Measurements from ENCODE around the gene ZNF136. TPM values are rescaled to one million over a fixed set of nuclear protein-coding genes. Genes with fewer than 3 reads are reported as not detected.

ZNF136 gene
- total RNA-seq, 4 donors from 2014 or later = 7.3 to 10.8 (median 8.4) TPM

DNA sequence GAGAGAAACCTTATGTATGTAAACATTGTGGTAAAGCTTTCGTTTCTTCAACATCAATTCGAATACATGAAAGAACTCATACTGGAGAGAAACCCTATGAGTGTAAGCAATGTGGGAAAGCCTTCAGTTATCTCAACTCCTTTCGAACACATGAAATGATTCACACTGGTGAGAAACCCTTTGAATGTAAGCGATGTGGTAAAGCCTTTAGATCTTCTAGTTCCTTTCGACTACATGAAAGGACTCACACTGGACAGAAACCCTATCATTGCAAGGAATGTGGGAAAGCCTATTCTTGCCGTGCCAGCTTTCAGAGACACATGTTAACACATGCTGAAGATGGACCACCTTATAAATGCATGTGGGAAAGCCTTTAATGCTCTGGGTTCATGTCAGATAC is 24.7 kb downstream of the ZNF136 start:
- no peak overlapping the region for H3K4me3 ChIP-seq
- peaks cover 29% of the 10 kb centered on the region for H3K9me3 ChIP-seq
- WGBS = 97% methylated on average over 6 of the region's 6 CpGs
- H3K27me3 ChIP-seq = no peaks in the 10 kb centered on the region
- no peak for TF ChIP-seq POLR2AphosphoS5 (IDR thresholded peaks at IDR 0.05)
- no peak for TF ChIP-seq EP300 (IDR thresholded peaks at IDR 0.05)
- TF ChIP-seq, protein P1, sequence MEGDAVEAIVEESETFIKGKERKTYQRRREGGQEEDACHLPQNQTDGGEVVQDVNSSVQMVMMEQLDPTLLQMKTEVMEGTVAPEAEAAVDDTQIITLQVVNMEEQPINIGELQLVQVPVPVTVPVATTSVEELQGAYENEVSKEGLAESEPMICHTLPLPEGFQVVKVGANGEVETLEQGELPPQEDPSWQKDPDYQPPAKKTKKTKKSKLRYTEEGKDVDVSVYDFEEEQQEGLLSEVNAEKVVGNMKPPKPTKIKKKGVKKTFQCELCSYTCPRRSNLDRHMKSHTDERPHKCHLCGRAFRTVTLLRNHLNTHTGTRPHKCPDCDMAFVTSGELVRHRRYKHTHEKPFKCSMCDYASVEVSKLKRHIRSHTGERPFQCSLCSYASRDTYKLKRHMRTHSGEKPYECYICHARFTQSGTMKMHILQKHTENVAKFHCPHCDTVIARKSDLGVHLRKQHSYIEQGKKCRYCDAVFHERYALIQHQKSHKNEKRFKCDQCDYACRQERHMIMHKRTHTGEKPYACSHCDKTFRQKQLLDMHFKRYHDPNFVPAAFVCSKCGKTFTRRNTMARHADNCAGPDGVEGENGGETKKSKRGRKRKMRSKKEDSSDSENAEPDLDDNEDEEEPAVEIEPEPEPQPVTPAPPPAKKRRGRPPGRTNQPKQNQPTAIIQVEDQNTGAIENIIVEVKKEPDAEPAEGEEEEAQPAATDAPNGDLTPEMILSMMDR (IDR thresholded peaks at IDR 0.05) = no peak
- no peak for TF ChIP-seq POLR2A (IDR thresholded peaks at IDR 0.05)
- no peak for DNase-seq (ENCODE audit: low spot score in 2 of 2)
- peaks cover 55% of the 10 kb centered on the region for H3K36me3 ChIP-seq
- H3K27ac ChIP-seq = no peak overlapping the region
- H3K4me1 ChIP-seq = no peaks in the 10 kb centered on the region

DNA sequence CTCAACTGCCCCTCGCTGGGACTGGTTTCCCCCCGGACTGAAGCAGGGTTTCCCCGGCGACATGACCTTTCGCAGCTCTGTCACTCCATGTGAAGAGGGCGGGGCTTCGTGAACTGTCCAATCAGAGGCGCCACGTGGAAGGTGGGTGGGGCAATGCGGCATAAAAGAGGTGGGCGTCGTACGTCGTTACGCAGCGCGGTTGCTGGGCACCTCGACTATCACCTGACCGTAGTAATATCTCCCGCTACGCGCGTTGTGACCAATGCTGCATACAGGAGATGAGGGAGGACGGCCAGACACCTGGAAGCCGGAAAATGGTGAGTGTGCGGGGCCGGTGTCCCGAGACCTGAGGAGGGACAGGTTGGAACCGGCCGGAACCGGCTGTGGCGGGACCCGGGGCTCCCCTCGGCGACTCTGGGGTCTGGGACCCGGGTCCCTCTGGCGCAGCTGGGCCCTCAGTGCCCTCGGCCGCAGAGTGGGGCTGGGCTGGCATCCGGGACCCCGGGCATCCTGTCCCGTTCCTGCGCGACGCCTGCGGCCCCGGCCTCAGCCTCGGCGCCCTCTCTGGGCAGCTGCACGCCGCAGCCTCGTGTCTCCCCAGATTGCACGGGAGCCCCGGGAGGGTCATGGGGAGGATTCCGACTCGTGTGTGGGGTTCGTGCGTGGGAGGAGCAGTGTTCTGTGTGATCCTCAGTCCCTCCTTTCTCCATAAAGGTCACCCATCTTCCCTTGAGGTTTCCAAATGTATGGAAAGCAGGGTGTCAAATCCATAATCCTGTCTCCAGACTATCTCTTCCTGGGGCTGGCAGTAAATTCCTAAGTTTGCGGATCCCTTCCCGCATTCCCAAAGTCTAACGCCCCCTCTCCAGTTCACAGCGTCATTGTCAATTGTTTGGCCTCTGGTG is 32.2 kb downstream of the ZNF136 start:
- 8% methylated on average over 25 of the region's 62 CpGs for WGBS
- Histone ChIP-seq H3K4me1 (peaks cover 14% of the 10 kb centered on the region), H3K9me3 (no peaks in the 10 kb centered on the region), H3K4me3 (peak overlapping the region; percentile 69), H3K27ac (peak overlapping the region; percentile 68), H3K27me3 (no peaks in the 10 kb centered on the region), H3K36me3 (peaks cover 4% of the 10 kb centered on the region)
- TF ChIP-seq POLR2A (IDR thresholded peaks at IDR 0.05) (no peak), POLR2AphosphoS5 (IDR thresholded peaks at IDR 0.05) (no peak), EP300 (IDR thresholded peaks at IDR 0.05) (no peak)
- TF ChIP-seq, protein P1 (IDR thresholded peaks at IDR 0.05) = no peak
- DNase-seq (ENCODE audit: low spot score in 2 of 2) = peak; percentile 86 to 90

DNA sequence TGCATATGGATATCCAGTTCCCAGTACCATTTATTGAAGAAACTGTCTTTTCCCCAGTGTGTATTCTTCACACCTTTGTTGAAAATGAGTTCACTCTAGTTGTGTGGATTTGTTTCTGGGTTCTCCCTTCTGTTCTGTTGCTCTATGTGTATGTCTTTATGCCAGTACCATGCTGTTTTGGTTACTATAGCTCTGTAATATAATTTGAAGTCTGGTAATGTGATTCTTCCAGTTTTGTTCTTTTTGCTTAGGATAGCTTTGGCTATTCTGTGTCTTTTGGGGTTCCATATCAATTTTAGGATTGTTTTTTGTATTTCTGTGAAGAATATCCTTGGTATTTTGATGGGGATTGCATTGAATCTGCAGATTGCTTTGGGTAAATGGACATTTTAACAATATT is 35.2 kb downstream of the ZNF136 start:
- H3K4me1 ChIP-seq = peaks cover 14% of the 10 kb centered on the region
- DNase-seq (ENCODE audit: low spot score in 2 of 2) = no peak
- TF ChIP-seq POLR2A (IDR thresholded peaks at IDR 0.05) = no peak
- TF ChIP-seq EP300 (IDR thresholded peaks at IDR 0.05) = no peak
- TF ChIP-seq, protein P1 (IDR thresholded peaks at IDR 0.05) = no peak
- no peak for TF ChIP-seq POLR2AphosphoS5 (IDR thresholded peaks at IDR 0.05)
- H3K27ac ChIP-seq = no peak overlapping the region
- H3K4me3 ChIP-seq = no peak overlapping the region
- no peaks in the 10 kb centered on the region for H3K36me3 ChIP-seq
- no peaks in the 10 kb centered on the region for H3K27me3 ChIP-seq
- no peaks in the 10 kb centered on the region for H3K9me3 ChIP-seq

DNA sequence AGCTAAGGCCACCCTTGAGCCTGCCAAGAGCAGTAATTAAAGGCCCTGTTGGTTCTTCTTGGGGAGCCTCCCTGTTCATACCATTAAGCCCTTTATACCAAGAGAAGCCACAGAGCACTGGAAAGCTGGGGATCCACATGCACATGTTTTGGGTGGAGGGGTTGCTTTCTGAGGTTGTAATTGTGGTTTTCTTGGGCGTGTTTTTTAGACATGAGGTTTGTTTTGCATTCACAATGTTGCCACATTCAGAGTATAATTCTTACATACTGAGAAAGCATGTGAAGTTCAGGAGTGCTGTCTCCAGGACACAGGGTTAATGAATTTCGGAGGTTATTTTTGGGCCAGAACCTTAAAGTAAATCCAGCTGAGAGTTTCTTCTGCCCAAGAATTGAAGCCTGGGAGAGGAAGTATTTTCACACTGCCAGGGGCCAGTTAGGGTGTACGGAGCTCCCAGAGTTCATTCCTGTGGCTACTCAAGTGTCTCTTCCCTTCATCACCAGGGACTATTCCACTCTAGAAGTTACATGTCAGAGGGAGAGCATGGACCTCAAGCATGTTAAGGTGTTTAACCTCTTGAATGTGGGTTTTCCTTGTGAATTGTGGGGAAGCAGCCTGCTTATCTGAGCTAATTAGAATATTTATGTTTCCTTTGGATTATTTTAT is 37.0 kb downstream of the ZNF136 start:
- 83% methylated on average over 3 of the region's 3 CpGs for WGBS
- DNase-seq (ENCODE audit: low spot score in 2 of 2) = no peak
- Histone ChIP-seq H3K4me3 (no peak overlapping the region), H3K9me3 (no peaks in the 10 kb centered on the region), H3K27me3 (no peaks in the 10 kb centered on the region), H3K4me1 (peaks cover 9% of the 10 kb centered on the region), H3K36me3 (no peaks in the 10 kb centered on the region), H3K27ac (no peak overlapping the region)
- TF ChIP-seq POLR2AphosphoS5 (IDR thresholded peaks at IDR 0.05) (no peak), EP300 (IDR thresholded peaks at IDR 0.05) (no peak), POLR2A (IDR thresholded peaks at IDR 0.05) (no peak)
- TF ChIP-seq, protein P1 (IDR thresholded peaks at IDR 0.05) = no peak

DNA sequence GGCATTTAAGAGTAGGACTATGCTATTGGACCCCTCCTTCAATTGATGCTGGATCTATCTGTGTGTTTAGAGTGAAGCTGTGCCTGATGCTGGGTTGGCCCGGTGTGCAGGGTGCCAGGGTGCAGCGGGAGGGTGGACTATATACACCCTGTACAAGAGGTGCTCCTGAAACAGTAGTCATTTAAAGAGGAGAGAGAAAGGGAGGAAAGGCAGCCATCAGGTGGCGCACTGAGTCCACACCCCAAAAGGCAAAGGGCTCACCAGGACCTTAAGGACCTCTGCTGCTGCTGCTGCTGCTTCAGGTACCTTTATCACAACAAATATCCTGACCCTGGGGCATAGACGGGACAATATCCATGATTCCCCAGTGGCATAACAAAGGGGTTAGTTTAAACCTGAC is 39.4 kb downstream of the ZNF136 start:
- Histone ChIP-seq H3K4me1 (no peaks in the 10 kb centered on the region), H3K27ac (no peak overlapping the region), H3K4me3 (no peak overlapping the region), H3K36me3 (no peaks in the 10 kb centered on the region), H3K9me3 (no peaks in the 10 kb centered on the region), H3K27me3 (no peaks in the 10 kb centered on the region)
- 61% methylated on average over 4 of the region's 4 CpGs for WGBS
- no peak for DNase-seq (ENCODE audit: low spot score in 2 of 2)
- TF ChIP-seq POLR2AphosphoS5 (IDR thresholded peaks at IDR 0.05) = no peak
- no peak for TF ChIP-seq POLR2A (IDR thresholded peaks at IDR 0.05)
- TF ChIP-seq, protein P1 (IDR thresholded peaks at IDR 0.05) = peak in 1 of 2 donors; percentile 24
- TF ChIP-seq EP300 (IDR thresholded peaks at IDR 0.05) = no peak

Measured in suprapubic skin (tissue), 4 donors.